ENCODE measurements around the gene STK17B.

The STK17B gene

DNA sequence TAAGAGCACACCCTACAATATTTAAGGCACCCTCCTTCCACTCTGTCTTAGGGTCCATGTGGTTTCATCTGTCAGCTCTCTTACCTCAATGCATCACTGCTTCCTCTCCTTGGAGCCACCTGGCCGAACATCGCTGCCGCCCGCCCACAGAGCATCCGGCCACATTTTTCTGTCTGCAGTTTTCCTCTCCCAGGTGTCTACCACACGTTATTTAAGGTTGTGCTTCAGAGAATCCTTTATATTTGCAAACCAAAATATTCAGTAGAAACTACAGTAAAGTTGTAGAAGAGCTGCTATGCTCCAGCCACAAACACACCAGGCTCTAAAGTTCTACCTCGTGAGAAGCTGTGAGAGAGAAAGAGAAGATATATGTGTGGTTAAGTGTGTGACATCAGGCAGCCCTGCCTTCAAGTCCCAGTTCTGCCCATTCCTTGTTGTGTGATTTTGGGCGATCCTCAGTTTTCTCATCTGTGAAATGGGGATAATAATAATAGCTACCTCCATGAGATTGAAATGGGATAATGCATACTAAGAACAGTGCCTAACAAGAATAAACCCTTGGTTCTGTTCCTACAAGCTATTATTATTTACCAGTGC, 4.9 kb upstream of the STK17B start:
- Mint-ChIP-seq H3K36me3 (peaks cover 31% of the 10 kb centered on the region), H3K4me1 (peaks cover 79% of the 10 kb centered on the region), H3K4me3 (peak overlapping the region; percentile 63), H3K27me3 (no peaks in the 10 kb centered on the region), H3K9me3 (peaks cover 2% of the 10 kb centered on the region), H3K27ac (peak overlapping the region; percentile 88)
- CTCF ChIA-PET, result interaction anchor here (0.6 to 3.9 kb wide), 13 partner anchors 9 to 100 kb away, joined by 3 to 22 read pairs (median 5); no protein-coding TSS in a partner anchor
- peak; percentile 93 for DNase-seq

DNA sequence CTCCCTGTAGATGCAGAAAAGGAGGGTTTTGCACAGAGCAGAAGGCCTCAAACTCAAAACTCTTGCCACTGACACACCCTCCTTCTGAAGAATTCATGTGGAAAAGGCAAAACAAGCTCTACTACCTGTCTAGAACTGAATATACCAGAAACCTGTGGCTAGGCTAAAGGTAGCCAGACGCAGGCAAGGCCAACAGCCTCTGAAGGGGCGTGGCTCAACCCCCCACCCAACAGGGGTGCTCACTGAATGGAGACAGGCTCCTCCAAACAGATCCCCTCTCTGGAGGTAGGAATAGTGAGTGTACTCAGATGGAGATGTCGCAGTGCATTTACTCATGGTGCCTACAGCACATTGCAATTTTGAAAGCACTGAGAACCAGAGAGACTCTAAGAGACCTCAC, 3.0 kb upstream of the STK17B start:
- peaks cover under 1% of the 10 kb centered on the region for H3K9me3 Mint-ChIP-seq
- peak; percentile 41 for DNase-seq
- H3K27ac Mint-ChIP-seq, result peak overlapping the region; percentile 88
- H3K4me3 Mint-ChIP-seq, result peak overlapping the region; percentile 69
- CTCF ChIA-PET, result interaction anchor here (1.4 kb wide), 1 partner anchor 102 kb away, joined by 4 read pairs; no protein-coding TSS in a partner anchor
- H3K4me1 Mint-ChIP-seq, result peaks cover 65% of the 10 kb centered on the region
- peaks cover 37% of the 10 kb centered on the region for H3K36me3 Mint-ChIP-seq
- no peaks in the 10 kb centered on the region for H3K27me3 Mint-ChIP-seq

DNA sequence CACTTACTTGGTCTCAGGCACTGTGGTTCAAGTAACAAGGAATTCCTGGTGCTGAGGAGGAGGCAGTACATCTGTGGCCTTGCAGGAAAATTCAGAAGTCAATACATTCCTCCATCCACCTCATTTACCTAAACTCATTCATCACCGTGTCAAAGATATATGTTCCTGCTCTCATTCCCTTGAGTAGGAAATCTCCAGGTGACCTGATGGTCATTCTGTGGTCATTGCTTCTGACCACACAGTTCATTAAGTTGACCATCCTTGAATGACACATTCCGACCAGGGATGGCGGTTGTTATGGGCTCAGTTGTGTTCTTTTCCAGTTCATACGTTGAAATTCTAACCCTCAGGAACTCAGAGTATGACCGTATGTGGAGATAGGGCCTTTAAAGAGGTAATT, 2.1 kb upstream of the STK17B start:
- peak overlapping the region; percentile 69 for H3K4me3 Mint-ChIP-seq
- peaks cover 56% of the 10 kb centered on the region for H3K4me1 Mint-ChIP-seq
- peaks cover 39% of the 10 kb centered on the region for H3K36me3 Mint-ChIP-seq
- CTCF ChIA-PET, result interaction anchor here (1.2 kb wide), 1 partner anchor 103 kb away, joined by 3 read pairs; no protein-coding TSS in a partner anchor
- H3K9me3 Mint-ChIP-seq, result no peaks in the 10 kb centered on the region
- peak overlapping the region; percentile 88 for H3K27ac Mint-ChIP-seq
- H3K27me3 Mint-ChIP-seq, result no peaks in the 10 kb centered on the region
- no peak for DNase-seq

DNA sequence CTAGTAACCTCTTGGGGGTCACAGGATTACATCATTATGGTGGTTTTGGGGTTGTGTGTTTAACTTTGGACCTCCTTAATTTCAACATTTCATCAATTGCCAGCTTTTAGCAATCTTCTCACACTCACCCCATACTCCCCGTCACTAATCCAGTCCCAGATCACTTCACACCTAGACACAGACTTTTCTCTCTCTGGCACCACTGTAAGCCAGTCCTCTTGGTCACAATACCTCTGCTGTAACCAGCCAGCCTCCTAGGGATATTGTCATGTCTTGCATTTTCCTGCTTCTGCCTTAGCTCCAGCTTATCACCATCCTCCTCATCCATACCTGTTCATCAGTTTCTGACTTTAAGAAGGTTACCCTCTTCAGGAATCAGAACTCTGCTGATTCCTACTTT, 1.6 kb upstream of the STK17B start:
- Mint-ChIP-seq H3K4me1 (peaks cover 51% of the 10 kb centered on the region), H3K27ac (peak overlapping the region; percentile 88), H3K4me3 (peak overlapping the region; percentile 69), H3K27me3 (no peaks in the 10 kb centered on the region), H3K36me3 (peaks cover 44% of the 10 kb centered on the region), H3K9me3 (no peaks in the 10 kb centered on the region)
- DNase-seq, result no peak
- CTCF ChIA-PET, result interaction anchor here (1.2 kb wide), 1 partner anchor 103 kb away, joined by 3 read pairs; no protein-coding TSS in a partner anchor

DNA sequence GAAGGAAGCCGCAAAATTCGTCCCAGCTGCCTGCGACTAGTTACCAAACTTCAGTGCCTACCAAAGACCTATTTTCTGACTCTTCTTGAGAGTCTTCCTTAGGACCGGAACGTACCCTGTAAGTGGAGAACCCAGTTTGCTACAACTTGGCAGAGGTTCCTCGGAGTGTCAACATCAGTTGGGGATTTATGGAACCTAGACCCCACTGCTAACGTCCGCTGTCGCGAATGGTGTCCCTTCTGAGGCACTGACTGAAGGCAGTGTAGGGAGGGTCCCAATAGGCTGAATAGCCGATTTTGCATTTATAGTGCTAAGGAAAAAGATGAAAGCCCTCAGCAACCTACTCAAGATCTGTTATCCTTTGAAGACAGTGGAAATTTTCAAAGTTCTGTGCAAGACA, 568 bp upstream of the STK17B start:
- peaks cover 40% of the 10 kb centered on the region for H3K4me1 Mint-ChIP-seq
- H3K9me3 Mint-ChIP-seq, result no peaks in the 10 kb centered on the region
- CTCF ChIA-PET, result interaction anchor here (0.5 to 2.0 kb wide), 5 partner anchors 33 to 88 kb away, joined by 3 to 9 read pairs (median 3); no protein-coding TSS in a partner anchor
- peak overlapping the region; percentile 69 for H3K4me3 Mint-ChIP-seq
- H3K27me3 Mint-ChIP-seq, result no peaks in the 10 kb centered on the region
- H3K27ac Mint-ChIP-seq, result peak overlapping the region; percentile 88
- peaks cover 53% of the 10 kb centered on the region for H3K36me3 Mint-ChIP-seq
- no peak for DNase-seq

DNA sequence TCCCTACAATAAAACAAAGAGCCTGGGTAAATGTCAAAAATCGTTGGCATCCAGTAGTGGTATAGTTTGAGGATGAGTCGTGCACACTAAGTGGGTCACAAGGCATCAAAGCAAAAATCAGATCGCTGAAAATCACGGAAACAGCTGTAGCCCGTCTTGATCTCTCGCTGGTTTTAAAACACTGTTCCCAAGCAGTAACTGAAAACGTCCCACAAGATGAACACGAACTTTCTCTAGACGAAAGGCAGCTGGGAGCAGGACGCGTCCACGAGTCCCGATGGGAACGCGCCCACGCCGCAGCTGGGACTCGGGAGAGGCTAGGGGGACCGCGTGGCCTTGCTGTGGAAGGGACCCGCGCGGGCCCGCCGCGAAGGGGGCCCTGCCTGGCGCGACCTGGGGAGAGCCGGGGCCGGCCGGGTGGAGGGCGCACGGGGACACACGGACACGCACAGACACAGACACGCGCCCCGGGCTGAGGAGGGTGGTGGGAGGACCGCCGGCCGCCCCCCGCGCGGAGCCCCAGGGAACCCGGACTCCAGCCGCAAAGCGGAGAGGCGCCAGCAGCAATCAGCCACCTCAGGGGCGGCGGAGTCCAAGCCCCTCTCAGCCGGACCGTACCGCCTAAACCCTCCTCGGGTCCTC, 651 bp downstream of the STK17B start:
- no peaks in the 10 kb centered on the region for H3K9me3 Mint-ChIP-seq
- H3K27me3 Mint-ChIP-seq, result no peaks in the 10 kb centered on the region
- H3K36me3 Mint-ChIP-seq, result peaks cover 62% of the 10 kb centered on the region
- peaks cover 35% of the 10 kb centered on the region for H3K4me1 Mint-ChIP-seq
- CTCF ChIA-PET, result interaction anchor here (0.9 to 2.2 kb wide), 8 partner anchors 11 to 106 kb away, joined by 3 to 10 read pairs (median 4); no protein-coding TSS in a partner anchor
- peak overlapping the region; percentile 96 for H3K27ac Mint-ChIP-seq
- H3K4me3 Mint-ChIP-seq, result peak overlapping the region; percentile 89
- peak; percentile 60 for DNase-seq

DNA sequence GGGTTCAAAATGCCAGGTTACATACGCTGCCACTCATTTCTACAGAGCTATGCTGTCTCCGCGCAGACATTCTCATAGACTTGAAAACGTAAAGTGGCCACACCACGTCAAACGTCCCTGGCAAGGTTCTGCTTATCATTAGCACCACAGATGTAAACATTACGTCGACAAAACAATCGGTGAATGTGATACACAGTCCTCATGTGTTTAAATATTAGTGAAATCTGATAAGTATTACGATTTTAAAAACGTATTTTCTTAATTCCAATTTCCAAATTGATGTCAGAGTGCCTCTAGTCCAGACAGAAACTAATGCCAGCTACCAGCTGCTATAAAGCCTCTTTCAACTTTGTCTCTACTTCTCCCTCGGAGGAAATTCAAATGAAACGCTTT, 1.2 kb downstream of the STK17B start:
- peak; percentile 77 for DNase-seq
- H3K9me3 Mint-ChIP-seq, result no peaks in the 10 kb centered on the region
- CTCF ChIA-PET, result interaction anchor here (0.9 to 2.2 kb wide), 4 partner anchors 10 to 106 kb away, joined by 3 to 10 read pairs (median 7); no protein-coding TSS in a partner anchor
- H3K27me3 Mint-ChIP-seq, result no peaks in the 10 kb centered on the region
- H3K4me3 Mint-ChIP-seq, result peak overlapping the region; percentile 89
- H3K4me1 Mint-ChIP-seq, result peaks cover 37% of the 10 kb centered on the region
- peak overlapping the region; percentile 96 for H3K27ac Mint-ChIP-seq
- peaks cover 66% of the 10 kb centered on the region for H3K36me3 Mint-ChIP-seq

DNA sequence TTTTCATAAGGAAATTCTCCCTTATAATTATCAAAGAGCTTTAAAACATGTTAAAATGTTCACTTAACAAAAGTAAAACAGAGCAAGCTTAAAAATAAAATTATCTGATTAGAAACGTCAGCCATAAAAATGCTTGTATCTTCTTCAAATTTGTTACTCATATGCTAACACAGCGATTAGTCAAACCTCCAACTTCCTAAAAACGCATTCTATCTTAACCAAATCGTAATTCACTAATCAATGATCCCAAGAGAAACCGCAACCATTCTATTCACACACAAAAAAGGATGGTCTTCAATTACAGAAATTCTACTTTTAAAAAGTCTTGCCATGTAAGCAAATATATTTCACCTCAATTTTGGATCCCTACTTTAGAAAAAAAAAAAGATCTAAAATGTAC, 1.9 kb downstream of the STK17B start:
- CTCF ChIA-PET, result interaction anchor here (1.6 to 2.2 kb wide), 2 partner anchors 12 to 107 kb away, joined by 5 to 10 read pairs; no protein-coding TSS in a partner anchor
- Mint-ChIP-seq H3K36me3 (peaks cover 70% of the 10 kb centered on the region), H3K27me3 (no peaks in the 10 kb centered on the region), H3K9me3 (no peaks in the 10 kb centered on the region), H3K4me3 (peak overlapping the region; percentile 89), H3K4me1 (peaks cover 34% of the 10 kb centered on the region), H3K27ac (peak overlapping the region; percentile 96)
- DNase-seq, result no peak

DNA sequence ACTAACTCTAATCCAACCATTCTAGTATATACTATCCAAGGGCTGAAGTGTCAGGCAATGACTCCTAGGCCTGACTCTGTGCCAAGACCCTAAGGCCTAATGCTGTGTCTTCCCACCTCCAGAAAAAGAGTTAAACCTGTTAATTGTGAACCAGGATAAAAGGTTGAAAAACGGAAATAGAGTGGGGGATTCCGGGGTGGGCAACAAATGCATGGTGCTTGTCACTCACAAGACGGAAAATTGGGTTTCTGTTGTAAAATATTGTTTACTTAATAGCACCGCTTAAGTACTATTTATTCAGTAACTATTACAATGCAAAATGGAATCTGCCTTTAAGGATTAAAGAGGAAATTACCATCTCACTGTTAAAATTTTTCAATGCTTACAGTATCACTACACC, 3.2 kb downstream of the STK17B start:
- DNase-seq, result no peak
- H3K4me1 Mint-ChIP-seq, result peaks cover 25% of the 10 kb centered on the region
- peaks cover 66% of the 10 kb centered on the region for H3K36me3 Mint-ChIP-seq
- CTCF ChIA-PET, result interaction anchor here (0.6 to 6.6 kb wide), 3 partner anchors 8 to 108 kb away, joined by 4 to 39 read pairs (median 5); no protein-coding TSS in a partner anchor
- no peaks in the 10 kb centered on the region for H3K9me3 Mint-ChIP-seq
- peak overlapping the region; percentile 89 for H3K4me3 Mint-ChIP-seq
- H3K27me3 Mint-ChIP-seq, result no peaks in the 10 kb centered on the region
- H3K27ac Mint-ChIP-seq, result peak overlapping the region; percentile 96

DNA sequence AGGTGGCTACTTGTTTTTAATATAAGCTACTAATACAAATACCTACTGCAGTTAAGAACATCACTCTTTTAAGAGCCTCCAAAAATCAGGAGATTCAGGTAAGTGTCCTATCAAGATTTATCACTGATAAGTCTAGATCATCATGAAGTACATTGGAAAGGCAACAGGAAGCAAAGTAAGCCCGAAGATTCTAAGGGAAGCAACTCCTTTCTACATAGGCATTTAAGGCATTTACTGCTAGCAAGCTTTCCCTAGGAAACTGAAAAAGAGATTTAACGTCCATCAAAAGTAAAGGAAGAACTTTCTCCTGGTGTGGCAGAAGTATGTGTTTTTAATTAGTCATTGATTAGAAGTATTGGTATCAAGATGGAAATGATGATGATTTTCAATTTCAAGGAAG, 3.7 kb downstream of the STK17B start:
- Mint-ChIP-seq H3K4me1 (peaks cover 24% of the 10 kb centered on the region), H3K27ac (peak overlapping the region; percentile 96), H3K27me3 (no peaks in the 10 kb centered on the region), H3K4me3 (peak overlapping the region; percentile 89), H3K9me3 (no peaks in the 10 kb centered on the region), H3K36me3 (peaks cover 68% of the 10 kb centered on the region)
- CTCF ChIA-PET, result interaction anchor here (0.6 to 6.6 kb wide), 6 partner anchors 9 to 108 kb away, joined by 3 to 39 read pairs (median 4); no protein-coding TSS in a partner anchor
- DNase-seq, result no peak

DNA sequence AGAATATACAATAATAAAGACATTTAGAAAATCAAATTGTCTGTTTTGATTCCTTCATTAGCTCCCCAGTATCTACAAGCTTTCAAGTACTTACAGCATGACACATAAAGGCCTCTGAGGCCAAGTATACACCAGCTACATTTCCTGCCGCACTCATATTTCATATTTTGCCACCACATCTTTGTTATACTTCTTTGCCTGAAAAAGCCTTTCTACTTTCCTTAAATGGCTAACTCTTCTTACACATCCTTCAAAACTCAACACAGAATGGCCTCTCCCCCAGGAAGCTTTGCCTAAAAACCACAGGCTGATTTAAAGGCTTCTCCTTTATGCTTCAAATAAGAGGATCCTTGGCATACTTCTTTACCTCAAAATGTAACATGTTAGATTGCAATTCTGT, 4.5 kb downstream of the STK17B start:
- Mint-ChIP-seq H3K4me1 (peaks cover 26% of the 10 kb centered on the region), H3K9me3 (no peaks in the 10 kb centered on the region), H3K36me3 (peaks cover 76% of the 10 kb centered on the region), H3K27ac (peak overlapping the region; percentile 96), H3K27me3 (no peaks in the 10 kb centered on the region), H3K4me3 (peak overlapping the region; percentile 89)
- CTCF ChIA-PET, result interaction anchor here (0.7 to 6.6 kb wide), 10 partner anchors 9 to 119 kb away, joined by 3 to 39 read pairs (median 4); no protein-coding TSS in a partner anchor
- peak; percentile 43 for DNase-seq

DNA sequence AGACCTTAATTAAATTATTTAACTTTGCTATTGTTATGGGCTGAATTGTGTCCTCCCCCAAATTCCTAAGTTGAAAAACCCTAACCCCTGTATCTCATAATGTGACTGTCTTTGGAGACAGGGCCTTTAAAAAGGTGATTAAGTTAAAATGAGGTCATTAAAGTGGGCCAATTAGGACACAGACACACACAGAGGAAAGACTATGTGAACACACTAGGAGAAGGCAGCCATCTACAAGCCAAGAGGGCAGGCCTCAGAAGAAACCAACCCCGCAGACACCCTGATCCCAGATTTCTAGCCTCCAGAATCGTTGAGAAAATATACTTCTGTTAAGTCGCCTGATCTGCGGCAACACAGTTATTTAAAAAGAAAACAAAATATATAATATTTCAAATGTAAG, 6.4 kb downstream of the STK17B start:
- no peaks in the 10 kb centered on the region for H3K9me3 Mint-ChIP-seq
- peak overlapping the region; percentile 89 for H3K27ac Mint-ChIP-seq
- peaks cover 84% of the 10 kb centered on the region for H3K36me3 Mint-ChIP-seq
- no peaks in the 10 kb centered on the region for H3K27me3 Mint-ChIP-seq
- peaks cover 38% of the 10 kb centered on the region for H3K4me1 Mint-ChIP-seq
- peak overlapping the region; percentile 89 for H3K4me3 Mint-ChIP-seq
- CTCF ChIA-PET, result interaction anchor here (0.8 to 6.6 kb wide), 6 partner anchors 32 to 289 kb away, joined by 3 to 39 read pairs (median 4); no protein-coding TSS in a partner anchor
- DNase-seq, result no peak

DNA sequence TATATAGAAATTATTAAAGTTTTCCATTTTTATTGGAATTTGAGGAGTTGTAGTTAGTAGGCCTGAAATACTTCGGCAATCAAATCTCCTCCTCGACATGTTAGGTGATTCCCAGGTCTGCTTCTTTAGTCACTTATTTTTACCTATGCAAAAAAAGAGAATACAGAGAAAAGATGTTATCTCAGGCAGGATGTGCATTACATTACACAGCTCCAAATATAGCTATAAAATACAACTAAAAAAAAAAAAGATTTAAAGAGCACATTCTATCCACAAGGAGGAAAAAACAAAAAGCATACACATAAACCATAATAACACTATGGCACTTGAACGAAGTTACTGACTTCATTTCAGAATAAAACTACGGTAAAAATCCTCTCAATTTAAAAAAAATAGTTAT, 8.1 kb downstream of the STK17B start:
- DNase-seq, result no peak
- CTCF ChIA-PET, result interaction anchor here (0.9 to 6.6 kb wide), 3 partner anchors 67 to 113 kb away, joined by 3 to 39 read pairs (median 3); no protein-coding TSS in a partner anchor

DNA sequence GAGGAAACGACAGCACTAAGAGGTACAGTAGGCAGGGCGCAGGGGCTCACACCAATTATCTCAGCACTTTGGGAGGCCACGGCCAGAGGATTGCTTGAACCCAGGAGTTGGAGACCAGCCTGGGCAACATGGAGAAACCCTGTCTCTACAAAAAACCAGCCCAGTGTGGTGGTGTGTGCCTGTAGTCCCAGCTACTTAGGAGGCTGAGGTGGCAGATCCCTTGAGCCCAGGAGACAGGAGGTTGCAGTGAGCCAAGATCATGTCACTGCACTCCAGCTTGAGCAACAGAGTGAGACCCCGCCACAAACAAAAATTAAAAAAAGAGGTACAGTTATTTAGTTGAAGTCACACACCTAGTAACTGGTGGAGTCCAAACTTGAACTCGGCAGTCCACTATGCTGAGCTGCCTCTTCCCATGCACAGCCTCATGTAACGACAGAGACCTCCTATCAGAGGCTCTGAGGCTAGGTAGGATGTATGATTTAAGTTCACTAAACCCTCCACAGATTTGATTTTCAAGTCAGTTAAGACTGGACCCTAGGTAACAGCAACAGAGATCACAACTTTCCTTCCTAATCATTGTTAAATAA, 8.7 kb downstream of the STK17B start:
- peak; percentile 43 for DNase-seq
- Mint-ChIP-seq H3K4me1 (peaks cover 54% of the 10 kb centered on the region), H3K9me3 (no peaks in the 10 kb centered on the region), H3K27ac (peak overlapping the region; percentile 87), H3K27me3 (no peaks in the 10 kb centered on the region), H3K4me3 (peak overlapping the region; percentile 81), H3K36me3 (peaks cover 79% of the 10 kb centered on the region)
- CTCF ChIA-PET, result interaction anchor here (0.8 to 6.6 kb wide), 4 partner anchors 57 to 113 kb away, joined by 3 to 39 read pairs (median 4); no protein-coding TSS in a partner anchor

More for the DNA sequence above, 8.1 kb downstream of the STK17B start:
- Mint-ChIP-seq H3K4me3 (peak overlapping the region; percentile 81), H3K27me3 (no peaks in the 10 kb centered on the region), H3K9me3 (no peaks in the 10 kb centered on the region), H3K36me3 (peaks cover 80% of the 10 kb centered on the region), H3K4me1 (peaks cover 50% of the 10 kb centered on the region), H3K27ac (peak overlapping the region; percentile 87)

Measured in activated naive CD4-positive, alpha-beta T cell treated with anti-CD3 and anti-CD28 coated beads, Interleukin-2, amount 10 ng/mL, durations not matched to agents 7 days and 5 days (primary cell).